GM21381 (cell line): ENCODE results near the gene EXD3.
"Not testable (repeated sequence)": the region's sequence is repeated elsewhere in the genome, so short reads cannot be mapped to it uniquely, and the experiment has no call there.

Source experiments
- ATAC-seq: cut with Tn5 transposase; IDR thresholded peaks from one replicate; pipeline ENCODE4 v1.9.1; 2021; ENCODE audit warnings: mild to moderate bottlenecking, moderate library complexity; ENCODE audit not compliant: unreplicated experiment

Gene EXD3

DNA sequence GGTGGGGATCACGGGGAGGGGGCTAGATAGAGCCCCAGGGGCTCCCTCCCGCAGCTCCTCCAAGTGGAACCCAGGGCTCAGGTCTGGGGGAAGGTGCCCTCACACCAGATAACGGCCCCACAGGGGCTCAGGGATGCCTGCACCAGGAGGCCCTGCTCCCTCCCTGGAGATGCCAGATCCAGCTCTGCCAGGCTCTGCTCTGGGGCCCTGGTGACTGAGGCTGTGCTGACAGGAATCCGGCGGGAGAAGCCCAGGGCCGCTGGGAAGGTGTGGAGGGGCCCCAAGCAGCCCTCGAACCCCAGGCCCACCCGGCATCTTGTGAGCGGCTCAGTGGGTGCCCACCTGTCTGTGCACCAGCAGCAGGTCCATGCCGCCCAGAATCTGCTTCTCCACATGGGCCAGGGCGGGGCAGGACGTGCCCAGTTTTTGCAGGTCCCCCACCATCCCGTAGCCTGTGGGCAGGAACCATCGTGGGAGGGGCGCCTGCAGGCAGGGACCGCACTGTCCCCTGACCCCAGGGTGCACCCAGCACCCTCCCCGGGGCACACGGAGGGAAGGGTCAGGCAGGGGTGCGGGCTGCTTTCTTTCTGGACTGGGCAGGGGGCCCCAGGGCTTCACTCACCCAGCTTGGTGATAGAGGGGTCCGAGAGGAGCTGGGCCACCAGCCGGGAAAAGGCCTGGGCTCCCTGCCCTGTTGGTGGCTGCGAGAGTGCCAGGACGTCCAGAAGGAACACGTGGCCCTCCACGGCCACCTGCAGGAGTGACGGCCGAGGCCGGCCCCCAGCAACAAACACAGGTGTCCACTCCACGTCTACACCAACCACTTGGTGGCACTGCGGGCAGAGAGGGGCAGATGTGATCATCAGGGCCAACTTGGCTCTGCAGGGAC, 72.0 kb downstream of the EXD3 start:
- no peak for ATAC-seq

DNA sequence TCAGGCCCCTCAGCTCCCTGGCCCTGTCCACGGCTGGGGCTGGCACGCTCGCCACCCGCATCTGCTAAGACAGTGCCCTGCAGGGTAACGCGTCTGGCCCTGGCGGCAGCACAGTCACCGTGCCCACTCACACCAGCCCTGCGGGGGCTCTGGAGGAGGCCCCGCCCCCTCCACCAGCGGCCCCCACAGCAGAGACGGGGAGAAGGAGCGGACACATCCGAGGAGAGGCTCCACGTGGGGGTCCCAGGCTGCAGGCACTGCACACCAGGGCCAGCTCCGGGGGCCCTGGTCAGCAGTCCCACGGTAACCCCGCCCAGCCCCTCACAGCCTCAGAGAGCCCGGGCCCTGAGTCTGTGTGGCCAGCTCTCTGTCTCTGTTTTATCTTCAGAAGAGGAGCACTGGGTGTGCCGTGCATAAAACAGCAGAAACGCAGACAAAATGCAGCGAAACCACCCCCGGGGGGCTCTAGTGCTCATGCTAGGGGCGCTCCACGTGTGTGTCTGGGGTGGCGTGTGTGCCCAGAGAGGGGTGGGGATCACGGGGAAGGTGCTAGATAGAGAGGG, 73.4 kb downstream of the EXD3 start:
- ATAC-seq, result no peak

- no peak for ATAC-seq
Measured at GRCh38 chr9:137348769-137349470, 74.0 kb downstream of the EXD3 start.

- ATAC-seq, result no peak
Measured at GRCh38 chr9:137347928-137348327, 75.0 kb downstream of the EXD3 start.

GRCh38 chr9:137342482-137342881, 80.5 kb downstream of the EXD3 start:
- ATAC-seq, result no peak

GRCh38 chr9:137341227-137341626, 81.7 kb downstream of the EXD3 start:
- ATAC-seq, result no peak

DNA sequence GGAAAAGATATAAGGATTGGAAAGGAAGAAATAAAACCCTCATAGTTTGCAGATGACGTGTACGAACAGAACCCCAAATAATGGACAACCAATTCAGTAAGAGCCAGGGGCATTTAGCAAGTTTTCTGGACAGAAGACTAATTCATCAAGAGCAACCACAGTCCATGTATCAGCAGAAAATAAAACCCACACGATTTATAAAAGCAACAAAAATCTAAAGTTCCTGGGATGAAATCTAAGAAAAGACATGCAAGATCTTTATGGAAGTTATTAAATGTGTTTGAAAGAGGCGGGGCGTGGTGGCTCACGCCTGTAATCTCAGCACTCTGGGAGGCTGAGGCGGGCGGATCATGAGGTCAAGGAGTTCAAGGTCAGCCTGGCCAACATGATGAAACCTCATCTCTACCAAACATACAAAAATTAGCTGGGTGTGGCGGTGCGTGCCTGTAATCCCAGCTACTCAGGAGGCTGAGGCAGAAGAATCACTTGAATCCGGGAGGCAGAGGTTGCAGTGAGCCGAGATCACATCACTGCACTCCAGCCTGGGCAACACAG, 83.0 kb downstream of the EXD3 start:
- not testable (repeated sequence) for ATAC-seq

GRCh38 chr9:137339045-137339907, 83.7 kb downstream of the EXD3 start:
- no peak for ATAC-seq

- ATAC-seq, result no peak
Measured at GRCh38 chr9:137336735-137337134, 86.2 kb downstream of the EXD3 start.

DNA sequence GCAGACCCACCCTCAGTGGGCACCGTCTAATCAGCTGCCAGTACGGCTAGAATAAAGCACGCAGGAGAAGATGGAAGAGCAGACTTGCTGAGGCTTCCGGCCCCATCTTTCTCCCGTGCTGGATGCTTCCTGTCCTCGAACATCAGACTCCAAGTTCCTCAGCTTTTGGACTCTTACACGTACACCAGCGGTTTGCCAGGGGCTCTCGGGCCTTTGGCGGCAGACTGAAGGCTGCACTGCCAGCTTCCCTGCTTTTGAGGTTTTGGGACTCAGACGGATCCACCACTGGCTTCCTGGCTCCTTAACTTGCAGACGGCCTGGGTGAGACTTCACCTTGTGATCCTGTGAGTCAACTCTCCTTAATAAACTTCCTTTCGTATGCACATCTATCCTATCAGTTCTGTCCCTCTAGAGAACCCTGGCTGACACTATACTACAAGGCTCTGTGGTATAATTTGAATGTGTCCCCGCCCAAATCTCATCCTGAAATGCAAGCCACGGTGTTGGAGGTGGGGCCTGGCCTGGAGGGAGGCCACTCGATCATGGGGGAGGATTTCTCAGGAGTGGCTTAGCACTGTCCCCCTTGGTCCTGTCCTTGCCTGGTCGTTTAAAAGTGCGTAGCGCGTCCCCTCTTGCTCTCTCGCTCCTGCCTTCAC, 89.8 kb downstream of the EXD3 start:
- no peak for ATAC-seq

DNA sequence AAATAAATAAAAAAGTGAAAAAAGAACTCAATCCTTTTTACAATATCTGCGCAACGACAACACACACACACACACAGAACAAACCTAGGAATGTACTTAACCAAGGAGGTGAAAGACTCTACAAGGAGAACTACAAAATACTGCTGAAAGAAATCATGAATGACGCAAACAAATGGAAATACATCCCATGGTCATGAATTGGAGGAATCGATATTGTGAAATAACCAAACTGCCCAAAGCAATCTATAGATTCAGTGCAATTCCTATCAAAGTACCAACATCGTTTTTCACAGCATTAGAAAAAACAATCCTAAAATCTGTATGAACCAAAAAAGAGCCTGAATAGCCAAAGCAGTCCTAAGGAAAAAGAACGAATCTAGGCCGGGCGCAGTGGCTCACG, 91.0 kb downstream of the EXD3 start:
- ATAC-seq, result no peak

GRCh38 chr9:137330689-137331088, 92.3 kb downstream of the EXD3 start:
- no peak for ATAC-seq

DNA sequence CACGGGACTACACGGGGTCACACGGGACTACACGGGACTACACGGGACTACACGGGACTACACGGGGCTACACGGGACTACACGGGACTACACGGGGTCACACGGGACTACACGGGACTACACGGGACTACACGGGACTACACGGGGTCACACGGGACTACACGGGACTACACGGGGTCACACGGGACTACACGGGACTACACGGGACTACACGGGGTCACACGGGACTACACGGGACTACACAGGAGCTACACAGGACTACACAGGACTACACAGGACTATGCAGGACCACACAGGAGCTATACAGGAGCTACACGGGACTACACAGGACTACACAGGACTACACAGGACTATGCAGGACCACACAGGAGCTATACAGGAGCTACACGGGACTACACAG, 93.4 kb downstream of the EXD3 start:
- ATAC-seq, result not testable (repeated sequence)

GRCh38 chr9:137327641-137328550, 95.1 kb downstream of the EXD3 start:
- not testable (repeated sequence) for ATAC-seq

DNA sequence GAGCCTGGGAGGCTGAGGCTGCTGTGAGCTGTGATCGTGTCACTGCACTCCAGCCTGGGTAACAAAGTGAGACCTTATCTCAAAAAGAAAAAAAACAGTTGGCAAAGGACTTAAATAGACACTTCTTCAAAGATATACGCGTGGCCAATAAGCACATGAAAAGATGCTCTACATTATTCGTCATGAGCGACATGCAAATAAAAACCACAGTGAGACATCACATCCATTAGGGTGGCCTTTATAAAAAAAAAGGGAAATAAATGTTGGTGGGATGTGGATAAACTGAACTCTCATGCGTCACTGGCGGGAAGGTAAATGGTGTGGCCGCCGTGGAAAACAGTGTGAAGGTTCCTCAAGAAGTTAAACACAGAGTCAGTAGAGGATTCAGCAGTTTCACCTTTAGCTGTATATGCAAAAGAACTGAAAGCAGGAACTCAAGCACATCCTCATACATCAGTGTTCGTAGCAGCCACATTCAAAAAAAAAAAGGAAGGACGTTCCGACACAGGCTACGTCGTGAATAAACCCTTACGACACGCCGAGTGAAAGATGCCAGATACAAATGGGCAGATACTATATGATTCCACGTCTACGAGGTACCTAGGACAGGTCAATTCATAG, 96.4 kb downstream of the EXD3 start:
- ATAC-seq, result no peak

DNA sequence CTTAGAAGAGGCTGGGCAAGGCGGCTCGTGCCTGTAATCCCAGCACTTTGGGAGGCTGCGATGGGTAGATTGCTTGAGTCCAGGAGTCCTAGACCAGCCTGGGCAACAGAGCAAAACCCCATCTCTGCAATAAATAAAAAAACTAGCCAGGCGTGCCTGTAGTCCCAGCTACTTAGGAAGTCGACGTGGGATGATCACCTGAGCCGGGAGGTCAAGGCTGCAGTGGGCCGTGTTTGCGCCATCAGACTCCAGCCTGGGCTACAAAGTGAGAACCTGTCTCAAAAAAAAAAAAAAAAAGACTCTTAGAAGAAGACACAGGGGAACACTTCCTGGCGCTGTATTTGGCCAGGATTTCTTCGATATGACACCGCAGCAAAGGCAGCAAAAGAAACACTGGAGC, 97.2 kb downstream of the EXD3 start:
- ATAC-seq, result no peak

DNA sequence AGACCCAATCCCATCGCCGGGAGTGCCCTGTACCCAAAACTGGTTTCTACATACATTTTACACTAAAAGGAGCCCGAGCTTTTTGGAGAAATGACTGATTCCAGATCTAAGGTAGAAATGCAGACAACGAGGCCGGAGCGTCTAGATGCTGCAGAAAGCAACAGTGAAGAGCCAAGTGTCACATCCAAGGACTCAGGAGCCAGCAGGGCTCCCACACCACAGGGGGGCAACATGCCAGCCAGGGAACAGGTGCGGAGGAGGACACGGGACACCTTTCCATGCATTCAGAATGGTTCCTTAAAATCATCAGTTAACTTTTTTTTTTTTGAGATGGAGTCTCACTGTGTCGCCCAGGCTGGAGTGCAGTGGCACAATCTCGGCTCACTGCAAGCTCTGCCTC, 97.8 kb downstream of the EXD3 start:
- no peak for ATAC-seq

DNA sequence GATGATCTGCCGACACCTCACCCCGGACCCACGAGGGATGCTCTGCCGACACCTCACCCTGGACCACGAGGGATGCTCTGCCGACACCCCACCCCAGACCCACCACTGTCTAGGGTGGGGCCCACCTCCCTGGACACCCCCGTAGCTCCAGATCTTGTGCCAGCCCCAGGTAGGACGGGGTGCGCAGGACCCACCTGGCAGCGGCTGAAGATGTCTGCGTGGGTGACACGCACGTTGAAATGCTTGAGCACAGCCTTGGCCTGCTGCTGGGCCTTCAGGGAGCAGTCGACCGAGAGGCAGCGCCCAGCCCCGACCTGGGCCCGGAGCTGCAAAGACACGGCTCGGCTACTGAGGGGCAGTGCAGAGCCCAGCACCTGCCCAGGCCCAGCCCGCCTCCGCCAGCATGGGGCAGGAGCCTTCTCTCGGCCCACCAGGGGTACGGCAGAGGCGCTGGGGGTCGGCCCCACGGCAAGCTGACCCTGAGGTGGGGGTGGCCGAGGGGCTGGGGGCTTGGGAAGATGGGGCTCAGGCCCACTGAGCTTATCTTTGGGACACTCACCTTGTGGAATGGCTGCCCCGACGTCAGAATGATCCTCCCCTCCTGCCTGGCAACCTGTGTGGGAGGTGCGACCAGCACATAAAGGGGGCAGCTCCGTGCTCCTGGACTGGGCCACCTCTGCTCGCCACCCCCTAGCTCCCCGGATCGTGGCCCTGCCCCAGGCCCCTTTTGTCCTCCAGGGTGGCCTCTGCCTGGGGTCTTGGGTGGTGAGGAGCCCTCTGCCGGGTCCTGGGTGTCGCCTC, 99.2 kb downstream of the EXD3 start:
- ATAC-seq, result no peak
